Activated T-cell treated with anti-CD3 and anti-CD28 coated beads, Interleukin-2, amount 50 U/mL, for 24 hours (primary cell): ENCODE data around the gene PLXNB3.
"Not testable (repeated sequence)": the region's sequence is repeated elsewhere in the genome, so short reads cannot be mapped to it uniquely, and the experiment has no call there.

ENCODE experiments used
- DNase-seq: peaks from one replicate; pipeline ENCODE4 v3.0.0-alpha.2; 2020
- H3K27ac Mint-ChIP-seq: 2 replicates; pipeline ENCODE4 v1.8.0; 2020; ENCODE audit warnings: mild to moderate bottlenecking, mixed read lengths
- H3K27me3 Mint-ChIP-seq: 2 replicates; pipeline ENCODE4 v1.8.0; 2020; ENCODE audit warnings: mixed read lengths
- H3K36me3 Mint-ChIP-seq: 2 replicates; pipeline ENCODE4 v1.8.0; 2020; ENCODE audit warnings: low read depth, mixed read lengths
- H3K4me1 Mint-ChIP-seq: 2 replicates; pipeline ENCODE4 v1.8.0; 2020; ENCODE audit warnings: low read depth, mixed read lengths
- H3K4me3 Mint-ChIP-seq: 2 replicates; pipeline ENCODE4 v1.8.0; 2020; ENCODE audit warnings: mild to moderate bottlenecking, moderate library complexity, mixed read lengths
- H3K9me3 Mint-ChIP-seq: 2 replicates; pipeline ENCODE4 v1.8.0; 2020; ENCODE audit warnings: mixed read lengths

Gene PLXNB3

DNA sequence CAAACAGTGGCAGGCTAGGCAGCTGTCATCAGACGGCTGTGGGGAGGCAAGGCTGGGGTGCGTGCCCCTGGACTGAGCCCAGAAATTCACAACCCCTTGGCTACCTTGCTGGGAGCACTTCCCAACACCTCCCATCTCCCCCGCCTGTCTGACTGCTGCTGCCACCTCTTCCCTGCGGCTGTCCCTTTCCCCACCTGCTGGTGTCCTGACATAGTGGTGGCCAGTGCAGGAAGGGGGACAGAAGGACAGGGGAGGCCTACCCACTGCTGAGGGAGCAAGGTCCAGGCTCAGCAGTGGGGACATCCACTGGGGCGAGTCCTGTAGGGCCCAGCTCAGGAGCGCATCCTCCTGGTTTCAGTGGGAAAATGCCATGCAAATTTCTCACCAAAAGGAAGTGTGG is 36.0 kb upstream of the PLXNB3 start:
- no peak overlapping the region for H3K27ac Mint-ChIP-seq
- H3K36me3 Mint-ChIP-seq = peaks cover 6% of the 10 kb centered on the region
- no peak overlapping the region for H3K4me3 Mint-ChIP-seq
- H3K4me1 Mint-ChIP-seq = peaks cover 40% of the 10 kb centered on the region
- peaks cover 17% of the 10 kb centered on the region for H3K27me3 Mint-ChIP-seq
- no peak for DNase-seq
- peaks cover 4% of the 10 kb centered on the region for H3K9me3 Mint-ChIP-seq

DNA sequence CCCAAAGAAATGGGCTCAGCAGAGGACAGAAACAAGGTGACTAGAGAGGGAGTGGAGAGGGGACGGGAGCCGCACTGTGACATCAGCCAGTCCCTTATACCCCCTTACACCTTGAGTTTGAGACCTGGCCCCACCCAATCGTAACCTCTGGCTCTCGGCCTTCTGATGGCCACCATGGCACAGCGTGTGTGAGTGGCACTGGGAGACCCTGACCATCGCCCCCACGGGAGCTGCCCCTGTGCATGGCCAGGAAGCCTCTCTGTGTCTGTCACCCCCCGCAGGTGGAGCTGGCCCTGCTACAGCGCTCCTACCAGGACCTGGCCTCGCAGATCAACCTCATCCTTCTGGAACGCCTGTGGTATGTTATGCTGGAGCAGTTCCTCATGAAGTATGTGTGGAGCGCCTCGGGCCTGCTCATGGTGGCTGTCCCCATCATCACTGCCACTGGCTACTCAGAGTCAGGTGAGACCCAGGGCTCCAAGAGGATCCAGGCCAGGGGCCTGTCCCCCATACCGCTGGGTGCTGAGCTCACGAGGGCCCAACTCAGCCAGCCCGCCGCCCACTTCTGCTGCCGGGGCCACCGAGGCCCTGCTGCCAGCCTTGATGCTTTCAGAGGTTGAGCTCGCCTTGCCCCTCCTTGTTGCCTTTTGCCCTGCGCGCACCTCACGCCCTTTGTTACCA is 35.0 kb upstream of the PLXNB3 start:
- Mint-ChIP-seq H3K4me1 (peaks cover 40% of the 10 kb centered on the region), H3K27ac (no peak overlapping the region), H3K36me3 (peaks cover 1% of the 10 kb centered on the region), H3K4me3 (no peak overlapping the region), H3K27me3 (peaks cover 18% of the 10 kb centered on the region), H3K9me3 (peaks cover 4% of the 10 kb centered on the region)
- DNase-seq = no peak

DNA sequence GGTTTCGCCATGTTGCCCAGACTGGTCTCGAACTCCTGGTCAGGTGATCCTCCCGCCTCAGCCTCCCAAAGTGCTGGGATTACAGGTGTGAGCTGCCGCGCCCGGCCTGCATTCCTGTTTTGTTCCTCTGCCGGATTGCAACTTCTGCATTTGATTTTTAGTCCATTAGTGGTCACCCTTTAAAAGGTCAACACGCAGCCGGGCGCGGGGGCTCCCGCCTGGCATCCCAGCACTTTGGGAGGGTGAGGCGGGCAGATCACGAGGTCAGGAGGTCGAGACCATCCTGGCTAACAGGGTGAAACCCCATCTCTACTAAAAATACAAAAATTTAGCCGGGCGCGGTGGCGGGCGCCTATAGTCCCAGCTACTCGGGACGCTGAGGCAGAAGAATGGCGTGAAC is 33.9 kb upstream of the PLXNB3 start:
- not testable (repeated sequence) for H3K9me3 Mint-ChIP-seq, DNase-seq, H3K27ac Mint-ChIP-seq, H3K36me3 Mint-ChIP-seq, H3K4me3 Mint-ChIP-seq
- Mint-ChIP-seq H3K27me3 (peaks cover 18% of the 10 kb centered on the region), H3K4me1 (peaks cover 45% of the 10 kb centered on the region)

DNA sequence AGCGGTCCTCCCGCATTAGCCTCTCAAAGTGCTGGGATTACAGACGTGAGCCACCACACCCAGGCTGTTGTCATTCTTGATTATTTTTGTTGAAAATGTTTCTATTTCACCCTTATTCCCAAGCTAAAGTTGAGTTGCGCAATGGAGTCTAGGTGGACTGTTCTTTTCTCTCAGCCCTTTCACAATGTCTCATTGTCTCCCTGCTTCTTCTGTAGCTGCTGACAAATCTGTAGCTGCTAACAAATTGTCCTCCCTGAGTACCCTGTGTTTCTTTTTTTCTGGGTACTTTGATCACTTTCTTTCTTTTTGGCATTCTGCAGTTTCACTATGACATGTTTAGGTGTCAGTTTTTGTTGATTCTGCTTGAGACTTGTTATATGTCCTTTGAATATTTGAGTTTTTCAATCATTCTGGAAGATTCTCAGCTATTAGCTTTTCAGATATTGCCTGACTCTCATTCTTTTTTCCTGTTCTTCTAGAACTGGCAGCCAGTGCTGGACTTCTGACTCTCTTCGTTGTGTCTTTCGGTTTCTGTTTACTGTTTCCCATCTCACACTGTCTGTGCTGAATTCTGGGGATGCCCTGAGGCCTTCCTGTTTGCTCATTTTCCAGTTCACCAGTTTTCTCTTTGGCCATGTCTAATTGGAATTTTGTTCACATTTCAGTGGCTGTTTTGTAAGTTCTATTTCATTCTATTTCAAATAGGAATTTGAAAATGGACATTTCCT is 32.8 kb upstream of the PLXNB3 start:
- Mint-ChIP-seq H3K4me3 (no peak overlapping the region), H3K9me3 (peaks cover 4% of the 10 kb centered on the region), H3K27me3 (peaks cover 20% of the 10 kb centered on the region), H3K36me3 (peaks cover 1% of the 10 kb centered on the region), H3K27ac (peak overlapping the region; percentile 1), H3K4me1 (peaks cover 42% of the 10 kb centered on the region)
- DNase-seq = no peak

DNA sequence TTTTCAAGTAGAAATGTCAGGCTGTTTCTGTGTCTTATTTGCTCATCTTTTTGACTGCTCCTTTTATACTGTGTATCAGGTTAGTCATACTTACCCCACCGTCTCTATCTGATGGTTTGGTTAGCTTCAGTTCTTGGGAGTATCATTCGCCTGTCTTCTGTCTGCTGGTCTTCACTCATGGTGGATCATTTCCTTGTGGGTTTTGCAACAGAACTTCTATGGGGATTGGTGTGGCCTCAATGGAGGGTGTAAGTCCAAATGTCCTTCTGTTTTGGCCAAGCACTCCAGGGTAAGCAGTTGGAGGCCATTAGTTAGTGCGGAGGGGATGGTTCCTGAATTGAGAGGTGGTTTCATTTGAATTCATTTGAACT is 32.2 kb upstream of the PLXNB3 start:
- peaks cover 1% of the 10 kb centered on the region for H3K36me3 Mint-ChIP-seq
- H3K4me1 Mint-ChIP-seq = peaks cover 38% of the 10 kb centered on the region
- peak overlapping the region; percentile 1 for H3K27ac Mint-ChIP-seq
- no peak overlapping the region for H3K4me3 Mint-ChIP-seq
- no peak for DNase-seq
- H3K9me3 Mint-ChIP-seq = peaks cover 4% of the 10 kb centered on the region
- peaks cover 25% of the 10 kb centered on the region for H3K27me3 Mint-ChIP-seq

DNA sequence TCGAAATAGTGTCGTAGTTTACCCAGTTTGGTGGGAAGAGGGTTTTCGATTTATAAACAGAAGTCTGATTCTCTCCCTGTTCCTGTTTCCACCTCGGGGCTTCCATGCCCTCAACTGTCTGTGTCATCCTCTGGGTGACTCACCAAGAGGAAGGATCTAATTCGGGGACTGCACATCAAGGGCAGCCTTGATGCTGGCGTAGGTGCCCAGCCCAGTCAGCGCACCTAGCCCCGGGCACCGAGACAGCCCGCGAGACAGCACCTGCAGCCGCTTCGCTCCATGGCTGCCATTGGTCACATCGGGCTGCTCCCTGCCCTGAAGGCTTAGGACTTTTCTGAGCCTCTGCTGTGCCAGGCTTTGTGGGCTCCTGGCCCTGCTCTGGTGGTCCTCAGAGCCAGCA is 31.6 kb upstream of the PLXNB3 start:
- DNase-seq = no peak
- peaks cover 32% of the 10 kb centered on the region for H3K4me1 Mint-ChIP-seq
- H3K4me3 Mint-ChIP-seq = no peak overlapping the region
- H3K9me3 Mint-ChIP-seq = peaks cover 4% of the 10 kb centered on the region
- H3K27me3 Mint-ChIP-seq = peaks cover 26% of the 10 kb centered on the region
- peaks cover 1% of the 10 kb centered on the region for H3K36me3 Mint-ChIP-seq
- H3K27ac Mint-ChIP-seq = no peak overlapping the region

DNA sequence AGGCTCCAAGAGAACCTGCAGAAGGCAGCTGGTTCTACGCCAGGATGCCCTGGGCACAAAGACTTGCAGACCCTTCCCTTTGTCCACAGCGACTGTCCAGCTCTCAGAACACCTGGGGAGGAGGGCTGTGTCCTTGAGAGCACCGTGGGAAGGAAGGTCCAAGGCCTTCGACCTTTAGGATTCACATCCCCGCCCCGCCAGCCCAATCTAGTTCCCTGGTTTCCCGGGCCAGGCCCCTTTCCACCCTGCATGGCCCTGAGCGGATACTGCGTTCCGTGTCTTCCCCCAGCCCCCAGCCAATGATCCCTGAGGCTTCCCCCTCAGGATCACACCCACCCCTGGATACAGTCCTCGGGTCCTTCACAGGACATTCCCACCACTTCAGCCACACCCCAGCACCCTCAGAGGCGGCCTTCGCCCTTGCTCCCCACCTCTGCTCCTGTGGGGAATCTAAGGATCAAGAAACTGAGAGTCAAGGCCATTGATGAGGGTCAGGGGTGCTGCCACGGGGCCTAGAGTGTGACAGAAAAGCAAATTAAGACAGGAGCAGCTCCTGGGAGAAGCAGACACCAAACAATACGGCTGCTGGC is 30.3 kb upstream of the PLXNB3 start:
- peaks cover 4% of the 10 kb centered on the region for H3K9me3 Mint-ChIP-seq
- H3K4me1 Mint-ChIP-seq = peaks cover 27% of the 10 kb centered on the region
- H3K4me3 Mint-ChIP-seq = no peak overlapping the region
- no peak overlapping the region for H3K27ac Mint-ChIP-seq
- H3K36me3 Mint-ChIP-seq = peaks cover 1% of the 10 kb centered on the region
- H3K27me3 Mint-ChIP-seq = peaks cover 23% of the 10 kb centered on the region
- no peak for DNase-seq

DNA sequence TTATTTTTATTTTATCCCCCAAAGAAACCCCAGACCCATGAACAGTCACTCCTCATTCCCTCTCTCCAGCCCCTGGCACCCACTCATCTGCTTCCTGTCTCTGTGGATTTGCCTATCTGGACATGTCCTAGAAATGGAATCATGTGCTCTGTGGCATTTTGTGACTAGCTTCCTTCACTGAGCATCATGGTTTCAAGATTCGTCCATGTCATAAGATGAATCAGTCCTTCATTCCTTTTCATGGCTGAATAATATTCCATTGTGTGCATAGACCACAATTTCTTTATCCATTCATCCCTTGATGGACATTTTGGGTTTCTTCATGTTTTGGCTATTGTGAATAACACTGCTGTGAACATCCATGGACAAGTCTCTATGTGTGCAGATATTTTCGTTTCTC is 29.2 kb upstream of the PLXNB3 start:
- no peaks in the 10 kb centered on the region for H3K36me3 Mint-ChIP-seq
- peaks cover 20% of the 10 kb centered on the region for H3K27me3 Mint-ChIP-seq
- peaks cover 32% of the 10 kb centered on the region for H3K4me1 Mint-ChIP-seq
- no peak overlapping the region for H3K27ac Mint-ChIP-seq
- H3K4me3 Mint-ChIP-seq = no peak overlapping the region
- no peak for DNase-seq
- peaks cover 4% of the 10 kb centered on the region for H3K9me3 Mint-ChIP-seq

DNA sequence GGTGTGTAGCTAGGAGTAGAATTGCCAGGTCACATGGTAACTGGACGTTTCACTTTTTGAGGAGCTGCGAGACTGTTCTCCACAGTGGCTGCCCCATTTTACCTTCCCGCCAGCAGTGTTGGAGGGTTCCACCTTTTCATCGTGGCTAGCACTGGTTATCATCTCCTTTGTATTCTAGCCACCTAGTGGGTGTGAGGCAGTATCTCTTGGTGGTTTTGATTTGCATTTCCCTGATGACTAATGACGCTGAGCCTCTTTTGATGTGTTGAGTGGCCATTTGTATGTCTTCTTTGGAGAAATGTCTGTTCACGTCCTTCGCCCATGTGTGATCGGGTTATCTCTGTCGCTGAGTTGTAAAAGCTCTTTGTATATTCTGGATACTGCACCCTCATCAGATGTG is 28.8 kb upstream of the PLXNB3 start:
- Mint-ChIP-seq H3K27me3 (peaks cover 20% of the 10 kb centered on the region), H3K4me3 (no peak overlapping the region), H3K36me3 (no peaks in the 10 kb centered on the region), H3K27ac (no peak overlapping the region), H3K9me3 (peaks cover 4% of the 10 kb centered on the region), H3K4me1 (peaks cover 36% of the 10 kb centered on the region)
- DNase-seq = peak; percentile 28

DNA sequence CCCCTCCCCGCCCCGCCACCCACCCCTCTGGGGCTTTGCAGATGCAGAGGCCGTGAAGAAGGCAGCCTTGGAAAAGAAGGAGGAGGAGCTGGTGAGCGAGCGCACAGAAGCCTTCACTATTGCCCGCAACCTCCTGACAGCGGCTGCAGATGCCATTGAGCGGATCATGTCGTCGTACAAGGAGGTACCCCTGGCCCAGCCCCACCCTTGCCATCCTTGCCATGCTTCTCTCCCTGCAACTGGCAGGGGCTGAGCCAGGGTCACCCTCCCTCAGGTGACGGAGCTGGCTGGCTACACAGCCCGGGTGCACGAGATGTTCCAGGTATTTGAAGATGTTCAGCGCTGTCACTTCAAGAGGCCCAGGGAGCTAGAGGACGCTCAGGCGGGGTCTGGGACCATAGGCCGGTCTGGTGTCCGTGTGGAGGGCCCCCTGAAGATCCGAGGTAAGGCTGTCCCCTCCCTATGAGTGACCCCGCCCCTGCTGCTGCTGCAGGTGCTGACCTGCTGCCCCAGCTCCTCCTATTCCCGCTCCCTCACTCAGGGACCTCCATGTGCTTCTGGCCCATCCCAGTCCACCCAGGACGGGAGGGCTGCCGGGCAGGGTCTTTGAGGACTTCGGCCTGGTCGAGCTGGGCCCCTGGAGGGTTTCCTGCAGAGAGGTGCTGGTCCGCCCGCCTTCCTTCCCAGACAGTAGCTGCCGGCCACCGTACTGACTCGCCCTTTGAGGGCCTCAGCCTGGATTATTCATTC is 27.8 kb upstream of the PLXNB3 start:
- H3K27me3 Mint-ChIP-seq = peaks cover 23% of the 10 kb centered on the region
- no peaks in the 10 kb centered on the region for H3K36me3 Mint-ChIP-seq
- no peak for DNase-seq
- peaks cover 4% of the 10 kb centered on the region for H3K9me3 Mint-ChIP-seq
- H3K4me3 Mint-ChIP-seq = no peak overlapping the region
- H3K4me1 Mint-ChIP-seq = peaks cover 36% of the 10 kb centered on the region
- no peak overlapping the region for H3K27ac Mint-ChIP-seq

DNA sequence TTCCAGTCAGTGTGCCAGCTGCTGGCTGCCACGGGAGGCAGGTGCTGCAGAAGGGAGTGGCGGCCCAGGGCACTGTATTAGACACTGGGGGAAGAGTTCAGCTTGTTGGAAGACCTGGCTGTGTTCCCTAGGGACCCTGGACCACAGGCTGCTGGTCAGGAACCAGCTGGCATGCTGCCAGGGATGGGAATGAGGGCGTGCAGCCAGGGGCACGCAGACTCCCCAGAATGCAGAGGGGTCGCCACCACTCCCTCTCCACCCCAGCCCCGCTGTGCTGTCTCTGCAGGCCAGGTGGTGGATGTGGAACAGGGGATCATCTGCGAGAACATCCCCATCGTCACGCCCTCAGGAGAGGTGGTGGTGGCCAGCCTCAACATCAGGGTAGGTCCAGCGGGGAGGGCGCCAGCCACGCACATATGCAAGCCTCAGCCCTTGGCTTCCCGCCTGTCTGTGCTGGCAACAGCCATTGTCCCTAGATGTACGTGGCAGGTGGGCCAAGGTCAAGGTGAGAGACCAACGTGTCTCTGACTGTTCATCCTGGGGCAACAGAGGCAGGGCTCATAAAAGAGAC is 27.1 kb upstream of the PLXNB3 start:
- Mint-ChIP-seq H3K36me3 (no peaks in the 10 kb centered on the region), H3K9me3 (no peaks in the 10 kb centered on the region), H3K4me1 (peaks cover 29% of the 10 kb centered on the region), H3K27me3 (peaks cover 27% of the 10 kb centered on the region), H3K27ac (no peak overlapping the region), H3K4me3 (no peak overlapping the region)
- no peak for DNase-seq

DNA sequence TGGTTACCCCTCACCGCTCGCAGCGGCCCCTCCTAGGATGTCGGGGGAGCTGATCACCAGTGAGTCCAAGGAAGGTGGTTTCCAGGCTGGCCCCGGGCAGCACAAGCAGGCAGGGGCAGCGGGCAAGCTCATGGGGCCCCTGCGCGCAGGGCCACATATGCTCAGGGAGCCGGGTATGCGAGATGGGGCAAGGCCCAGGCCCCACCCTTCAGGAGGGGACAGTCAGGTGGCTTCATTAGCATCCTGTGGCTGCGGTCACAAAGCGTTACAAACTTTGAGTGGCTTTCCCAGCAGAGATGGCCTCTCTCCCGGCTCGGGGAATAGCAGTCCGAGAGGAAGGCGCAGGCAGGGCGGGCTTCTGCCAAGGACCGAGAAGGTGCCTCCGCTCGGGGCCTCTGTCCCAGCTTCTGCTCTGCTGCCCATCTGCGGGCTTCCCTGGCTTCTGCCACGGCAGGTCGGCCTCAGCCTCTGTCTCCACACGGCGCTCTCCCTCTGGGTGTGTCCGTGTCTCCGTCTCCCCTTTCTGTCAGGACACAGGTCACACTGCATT is 25.9 kb upstream of the PLXNB3 start:
- peaks cover 26% of the 10 kb centered on the region for H3K4me1 Mint-ChIP-seq
- no peaks in the 10 kb centered on the region for H3K36me3 Mint-ChIP-seq
- no peak overlapping the region for H3K4me3 Mint-ChIP-seq
- no peak overlapping the region for H3K27ac Mint-ChIP-seq
- no peak for DNase-seq
- H3K9me3 Mint-ChIP-seq = no peaks in the 10 kb centered on the region
- peaks cover 29% of the 10 kb centered on the region for H3K27me3 Mint-ChIP-seq

DNA sequence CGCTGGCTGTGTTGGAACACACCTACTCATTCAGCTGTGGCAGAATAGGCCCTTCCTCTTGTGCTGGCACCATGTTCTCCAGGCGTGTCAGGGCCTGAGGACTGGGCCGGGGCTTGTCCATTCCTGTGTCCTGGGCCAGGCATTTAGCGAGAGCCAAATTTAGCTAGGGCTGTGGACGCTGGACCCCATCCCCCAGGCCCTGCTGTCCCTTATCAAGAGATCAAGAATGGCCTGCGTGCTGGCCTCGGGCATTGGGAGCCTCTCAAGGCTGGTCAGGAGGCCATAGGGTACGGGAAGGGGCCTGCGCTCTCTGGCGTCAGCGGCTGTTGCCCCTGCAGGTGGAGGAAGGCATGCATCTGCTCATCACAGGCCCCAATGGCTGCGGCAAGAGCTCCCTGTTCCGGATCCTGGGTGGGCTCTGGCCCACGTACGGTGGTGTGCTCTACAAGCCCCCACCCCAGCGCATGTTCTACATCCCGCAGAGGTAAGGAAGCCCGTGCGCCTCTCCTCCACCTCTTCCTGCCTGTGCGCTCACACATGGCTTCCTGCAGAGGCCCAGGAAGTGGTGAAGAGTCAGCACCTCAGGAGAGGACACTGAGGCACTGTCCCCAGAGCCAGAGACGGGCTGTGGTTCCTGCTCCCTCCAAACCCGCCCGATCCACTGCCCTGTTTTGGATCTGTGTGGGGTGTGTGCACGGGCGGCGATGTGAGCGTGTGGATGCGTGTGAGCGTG is 24.1 kb upstream of the PLXNB3 start:
- Mint-ChIP-seq H3K9me3 (no peaks in the 10 kb centered on the region), H3K4me1 (peaks cover 27% of the 10 kb centered on the region), H3K36me3 (no peaks in the 10 kb centered on the region), H3K27ac (peak overlapping the region; percentile 33), H3K27me3 (peaks cover 33% of the 10 kb centered on the region), H3K4me3 (peak overlapping the region; percentile 20)
- DNase-seq = peak; percentile 60
